Transverse colon (tissue), 4 donors: ENCODE results near the gene SLC35A3. TPM values are rescaled to one million over a fixed set of nuclear protein-coding genes. Genes with fewer than 3 reads are reported as not detected.

Experiments used
- DNase-seq: peaks from one replicate; pipeline ENCODE4 v3.0.0-alpha.2; 2019
- H3K27ac ChIP-seq, 4 donors: fragments of 200-600 bp; sonication (generic); 2 replicates each; pipeline ENCODE4 v1.5.1; 2016 to 2018; ENCODE audit warnings: inconsistent platforms in 4 of 4
- H3K27me3 ChIP-seq: fragments of 200-600 bp; sonication (generic); 2 replicates; pipeline ENCODE4 v1.5.1; 2017; ENCODE audit warnings: inconsistent platforms
- H3K36me3 ChIP-seq, 4 donors: fragments of 200-600 bp; sonication (generic); 2 replicates each; pipeline ENCODE4 v1.5.1; 2017 to 2019; ENCODE audit warnings: inconsistent platforms in 4 of 4
- H3K4me1 ChIP-seq, 4 donors: fragments of 200-600 bp; sonication (generic); 2 replicates each; pipeline ENCODE4 v1.5.1; 2017 to 2020; ENCODE audit warnings: inconsistent platforms in 4 of 4
- H3K4me3 ChIP-seq, 4 donors: fragments of 200-600 bp; sonication (generic); 1 replicate in 1 of 4; 2 replicates in 3 of 4; pipeline versions ENCODE4 v1.5.1 to v1.6.1; 2017 to 2019; ENCODE audit warnings: inconsistent platforms in 4 of 4
- H3K9me3 ChIP-seq, 2 donors: fragments of 200-600 bp; sonication (generic); 2 replicates each; pipeline ENCODE4 v1.5.1; 2017 to 2019; ENCODE audit warnings: inconsistent platforms in 2 of 2
- EP300 ChIP-seq: sonication (generic); formaldehyde crosslinking; IDR thresholded peaks from one replicate; pipeline ENCODE4 v1.6.1; 2017; ENCODE audit warnings: antibody characterized with exemption, low read depth
- POLR2A ChIP-seq: fragments of 450-650 bp; IDR thresholded peaks from one replicate; pipeline ENCODE4 v1.6.1; 2016; ENCODE audit warnings: antibody characterized with exemption, mild to moderate bottlenecking, moderate library complexity
- POLR2AphosphoS5 ChIP-seq, 3 donors: sonication (generic); formaldehyde crosslinking; IDR thresholded peaks; one replicate each; pipeline ENCODE4 v1.6.1; 2016; ENCODE audit warnings: antibody characterized with exemption in 3 of 3
- WGBS, 2 donors: methylation state at CpG; one replicate each; pipeline ENCODE4 v1.1.5; 2018; ENCODE audit warnings: low coverage in 1 of 2; 5-methylcytosine and 5-hydroxymethylcytosine counted together
- in situ Hi-C, 4 donors: fragments of 200-750 bp; cut with MboI; loops; one replicate each; pipeline versions ENCODE4 v1.15.0 to v1.15.1; 2017; ENCODE audit warnings: low sequenced_read_pairs in 3 of 4, low pct_ligation_motif_present in 1 of 4, low pct_unique_long_range_greater_than_20kb in 1 of 4
- intact Hi-C: fragments of 100-400 bp; cut with DNase I; formaldehyde crosslinking; loops from one replicate; pipeline ENCODE4 v1.15.1; 2023; ENCODE audit warnings: low total_unique reads
- total RNA-seq, 4 donors: library from RNA; depleted of rRNA; stranded (reverse); fragments of >200 nt; gene quantifications; one replicate each; pipeline ENCODE4 v1.1.0, GENCODE V29; 2016
- TF ChIP-seq, protein P1 (sequence below), 5 experiments: fragments of 200-600 bp in 3 of 5; fragments of 450-650 bp in 2 of 5; sonication (generic) in 3 of 5; IDR thresholded peaks; 1 replicate in 2 of 5; 2 replicates in 3 of 5; pipeline ENCODE4 v1.5.1; 2016 to 2017; ENCODE audit warnings: antibody characterized with exemption in 5 of 5, inconsistent platforms in 3 of 5, mild to moderate bottlenecking in 2 of 5, moderate library complexity in 1 of 5

SLC35A3 gene
- total RNA-seq, 4 donors from 2014 or later: 74.4 to 151 (median 111) TPM

- H3K4me1 ChIP-seq: no peaks in the 10 kb centered on the region
- H3K36me3 ChIP-seq: peaks cover 0 to 29% (median 10%) of the 10 kb centered on the region in 4 donors
- no peak for DNase-seq
- H3K4me3 ChIP-seq: no peak overlapping the region
- intact Hi-C loops: no loop called here
- H3K27me3 ChIP-seq: no peaks in the 10 kb centered on the region
- 88 to 92% methylated on average over 4 of the region's 4 CpGs for WGBS, 2 donors
- no peak overlapping the region for H3K27ac ChIP-seq
- in situ Hi-C loops: no loop called here
- no peak for TF ChIP-seq EP300
- H3K9me3 ChIP-seq: peaks cover 0 to 9% of the 10 kb centered on the region in 2 donors
Measured at GRCh38 chr1:99996951-99997350, 27.2 kb downstream of the SLC35A3 start.

DNA sequence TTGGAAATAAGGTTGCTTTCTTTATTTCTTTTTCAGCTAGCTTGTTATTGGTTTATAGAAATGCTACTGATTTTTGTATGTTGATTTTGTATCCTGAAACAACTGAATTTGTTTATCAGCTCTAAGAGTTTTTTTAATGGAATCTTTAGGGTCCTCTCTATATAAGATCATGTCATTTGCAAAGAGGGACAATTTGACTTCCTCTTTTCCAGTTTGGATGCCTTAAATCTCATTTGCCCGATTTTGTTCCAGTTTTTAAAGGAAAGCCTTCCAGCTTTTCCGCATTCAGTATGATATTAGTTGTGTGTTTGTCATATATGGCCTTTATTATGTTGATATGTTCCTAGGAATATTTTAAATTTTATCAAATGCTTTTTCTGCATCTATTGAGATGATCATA, 31.7 kb downstream of the SLC35A3 start:
- Histone ChIP-seq H3K27ac (no peak overlapping the region), H3K36me3 (peaks cover 0 to 6% (median under 1%) of the 10 kb centered on the region in 4 donors), H3K4me3 (no peak overlapping the region), H3K9me3 (no peaks in the 10 kb centered on the region), H3K4me1 (no peaks in the 10 kb centered on the region), H3K27me3 (no peaks in the 10 kb centered on the region)
- in situ Hi-C loops: no loop called here
- DNase-seq: no peak
- 96 to 100% methylated on average over 2 of the region's 2 CpGs for WGBS, 2 donors
- TF ChIP-seq, protein P1, sequence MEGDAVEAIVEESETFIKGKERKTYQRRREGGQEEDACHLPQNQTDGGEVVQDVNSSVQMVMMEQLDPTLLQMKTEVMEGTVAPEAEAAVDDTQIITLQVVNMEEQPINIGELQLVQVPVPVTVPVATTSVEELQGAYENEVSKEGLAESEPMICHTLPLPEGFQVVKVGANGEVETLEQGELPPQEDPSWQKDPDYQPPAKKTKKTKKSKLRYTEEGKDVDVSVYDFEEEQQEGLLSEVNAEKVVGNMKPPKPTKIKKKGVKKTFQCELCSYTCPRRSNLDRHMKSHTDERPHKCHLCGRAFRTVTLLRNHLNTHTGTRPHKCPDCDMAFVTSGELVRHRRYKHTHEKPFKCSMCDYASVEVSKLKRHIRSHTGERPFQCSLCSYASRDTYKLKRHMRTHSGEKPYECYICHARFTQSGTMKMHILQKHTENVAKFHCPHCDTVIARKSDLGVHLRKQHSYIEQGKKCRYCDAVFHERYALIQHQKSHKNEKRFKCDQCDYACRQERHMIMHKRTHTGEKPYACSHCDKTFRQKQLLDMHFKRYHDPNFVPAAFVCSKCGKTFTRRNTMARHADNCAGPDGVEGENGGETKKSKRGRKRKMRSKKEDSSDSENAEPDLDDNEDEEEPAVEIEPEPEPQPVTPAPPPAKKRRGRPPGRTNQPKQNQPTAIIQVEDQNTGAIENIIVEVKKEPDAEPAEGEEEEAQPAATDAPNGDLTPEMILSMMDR (IDR thresholded peaks at IDR 0.05): no peak
- no peak for TF ChIP-seq EP300
- no peak for TF ChIP-seq POLR2A
- no peak for TF ChIP-seq POLR2AphosphoS5 (IDR thresholded peaks at IDR 0.05)
- intact Hi-C loops: no loop called here

- H3K27ac ChIP-seq: no peak overlapping the region
- intact Hi-C loops (no loop called here), in situ Hi-C loops (no loop called here)
- DNase-seq: no peak
- H3K36me3 ChIP-seq: peaks cover 0 to 6% (median 3%) of the 10 kb centered on the region in 4 donors
- no peak overlapping the region for H3K4me3 ChIP-seq
- 95 to 98% methylated on average over 1 of the region's 1 CpG for WGBS, 2 donors
- H3K27me3 ChIP-seq: no peaks in the 10 kb centered on the region
- H3K9me3 ChIP-seq: no peaks in the 10 kb centered on the region
- no peak for TF ChIP-seq EP300
- TF ChIP-seq, protein P1 (IDR thresholded peaks at IDR 0.05): no peak
- TF ChIP-seq POLR2AphosphoS5 (IDR thresholded peaks at IDR 0.05): no peak
- no peak for TF ChIP-seq POLR2A
- H3K4me1 ChIP-seq: no peaks in the 10 kb centered on the region
Measured at GRCh38 chr1:100005424-100005823, 35.6 kb downstream of the SLC35A3 start.

DNA sequence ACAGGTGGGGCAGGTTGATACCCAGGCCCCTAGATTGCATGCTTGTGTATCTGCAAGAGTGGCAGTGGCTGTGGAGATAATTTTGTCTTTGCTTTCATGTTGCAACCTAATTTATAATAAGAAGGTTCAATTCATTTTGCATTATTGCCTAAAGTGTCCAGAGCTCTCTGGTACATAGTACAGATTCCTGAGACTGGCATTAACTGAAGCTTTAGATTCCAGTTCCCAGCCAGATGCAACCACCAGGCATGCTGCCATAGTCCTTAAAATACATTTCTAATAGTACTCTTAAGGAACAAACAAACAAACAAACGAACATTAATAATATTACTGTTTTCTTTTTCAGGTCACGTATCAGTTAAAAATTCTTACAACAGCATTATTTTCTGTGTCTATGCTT, 36.9 kb downstream of the SLC35A3 start:
- DNase-seq: no peak
- Histone ChIP-seq H3K4me3 (no peak overlapping the region), H3K9me3 (no peaks in the 10 kb centered on the region), H3K36me3 (peaks cover 0 to 6% (median 3%) of the 10 kb centered on the region in 4 donors), H3K4me1 (no peaks in the 10 kb centered on the region), H3K27ac (no peak overlapping the region), H3K27me3 (no peaks in the 10 kb centered on the region)
- intact Hi-C loops (no loop called here), in situ Hi-C loops (no loop called here)
- TF ChIP-seq POLR2AphosphoS5 (IDR thresholded peaks at IDR 0.05): no peak
- no peak for TF ChIP-seq EP300
- no peak for TF ChIP-seq POLR2A
- TF ChIP-seq, protein P1 (IDR thresholded peaks at IDR 0.05): no peak
- 92 to 95% methylated on average over 2 of the region's 2 CpGs for WGBS, 2 donors

- DNase-seq: no peak
- intact Hi-C loops (no loop called here), in situ Hi-C loops (no loop called here)
- no peaks in the 10 kb centered on the region for H3K27me3 ChIP-seq
- no peaks in the 10 kb centered on the region for H3K9me3 ChIP-seq
- peaks cover 0 to 9% (median 3%) of the 10 kb centered on the region in 4 donors for H3K36me3 ChIP-seq
- no peak for TF ChIP-seq POLR2AphosphoS5 (IDR thresholded peaks at IDR 0.05)
- TF ChIP-seq EP300: no peak
- TF ChIP-seq, protein P1 (IDR thresholded peaks at IDR 0.05): no peak
- TF ChIP-seq POLR2A: no peak
- H3K27ac ChIP-seq: no peak overlapping the region
- H3K4me1 ChIP-seq: no peaks in the 10 kb centered on the region
- no peak overlapping the region for H3K4me3 ChIP-seq
Measured at GRCh38 chr1:100009458-100009857, 39.7 kb downstream of the SLC35A3 start.
